ENCODE measurements around the gene XPNPEP1.

The XPNPEP1 gene

DNA sequence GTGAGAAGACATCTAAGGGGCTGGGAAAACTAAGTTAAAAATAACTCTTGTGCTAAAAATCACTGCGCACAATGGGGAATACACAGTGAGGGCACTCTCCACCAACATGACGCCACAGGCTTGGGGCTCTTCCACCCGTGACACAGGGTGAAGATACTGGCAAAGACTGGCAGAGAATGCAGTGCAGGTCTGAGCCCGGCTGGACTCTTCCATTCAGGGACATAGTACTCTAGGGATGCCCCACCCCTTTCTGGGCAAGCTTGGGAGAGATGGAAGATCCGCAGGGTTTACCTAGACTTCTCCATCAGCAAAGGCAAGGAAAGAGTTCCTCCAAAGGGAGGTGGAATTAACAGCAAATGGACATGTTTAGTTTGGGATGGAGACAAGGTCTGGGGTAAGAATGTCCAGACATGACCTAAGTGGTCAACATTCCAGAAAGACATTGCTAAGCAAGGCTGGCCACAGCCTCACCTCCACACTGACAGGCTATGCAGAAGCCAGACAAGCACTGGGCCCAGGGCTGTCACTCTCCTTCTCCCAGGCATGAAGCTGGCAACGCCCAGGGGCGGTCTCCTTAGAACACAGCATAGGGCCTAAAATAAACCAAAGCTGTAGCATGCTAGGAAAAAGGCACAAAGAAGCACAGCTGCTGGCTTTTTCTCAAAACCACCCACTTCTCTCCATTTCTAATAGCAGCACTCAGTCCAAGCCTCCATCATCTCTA, 28.1 kb downstream of the XPNPEP1 start:
- Histone ChIP-seq H3K9me3 (ENCODE audit: control extremely low read depth in 1 of 5, control insufficient read depth in 4 of 5, insufficient read depth in 2 of 5, low read depth in 1 of 5, low read length in 4 of 5) (no peaks in the 10 kb centered on the region), H3K27me3 (replicated peaks in 2 of 5; ENCODE audit: control insufficient read depth in 4 of 5, insufficient read depth in 5 of 5, low read length in 4 of 5) (no peaks in the 10 kb centered on the region), H3K4me3 (ENCODE audit: control insufficient read depth in 1 of 7, extremely low read depth in 1 of 7, insufficient read depth in 4 of 7, low read depth in 2 of 7, low read length in 6 of 7) (no peak overlapping the region), H3K4me1 (ENCODE audit: control extremely low read depth in 1 of 4, control insufficient read depth in 4 of 4, insufficient read depth in 4 of 4, low read length in 3 of 4) (peaks cover 0 to 26% (median 21%) of the 10 kb centered on the region in 4 experiments), H3K27ac (ENCODE audit: insufficient read depth in 1 of 2, low read depth in 1 of 2, low read length in 2 of 2, poor library complexity in 1 of 2, severe bottlenecking in 2 of 2) (no peak overlapping the region), H3K36me3 (ENCODE audit: control insufficient read depth in 4 of 4, insufficient read depth in 4 of 4, low read length in 3 of 4) (peaks cover 4 to 52% (median 20%) of the 10 kb centered on the region in 4 experiments)
- ChIA-PET CTCF (interaction anchor here (2.8 to 9.2 kb wide), 2 partner anchors 12 to 17 kb away, joined by 8 to 52 read pairs; no protein-coding TSS in a partner anchor), POLR2A (interaction anchor here (0.7 kb wide), 1 partner anchor 337 kb away, joined by 3 read pairs; no protein-coding TSS in a partner anchor)
- DNase-seq, result no peak
- 100% methylated on average over 5 of the region's 7 CpGs for WGBS (ENCODE audit: insufficient coverage)

DNA sequence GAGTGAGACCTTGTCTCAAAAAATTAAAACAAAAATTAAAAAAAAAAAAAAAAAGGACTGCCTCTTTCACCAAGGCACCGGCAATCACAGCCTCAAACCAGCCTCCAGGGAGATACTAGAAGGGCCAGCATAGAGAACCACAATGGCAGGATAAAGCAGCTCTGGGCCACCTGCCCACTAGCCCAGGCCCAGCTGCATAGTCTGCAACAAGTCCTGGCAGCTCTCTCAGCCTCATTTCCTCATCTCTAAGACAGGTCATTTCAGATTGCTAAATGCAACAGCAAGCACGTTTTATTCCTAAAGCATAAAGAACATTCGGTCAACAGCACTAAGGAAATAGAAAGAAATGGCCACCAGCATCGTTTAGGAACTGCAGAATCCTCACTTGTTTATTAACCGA, 28.8 kb downstream of the XPNPEP1 start:
- ChIA-PET CTCF (interaction anchor here (9.2 kb wide), 1 partner anchor 11 kb away, joined by 52 read pairs; no protein-coding TSS in a partner anchor), POLR2A (no interaction called here)
- Histone ChIP-seq H3K4me3 (ENCODE audit: control insufficient read depth in 1 of 7, extremely low read depth in 1 of 7, insufficient read depth in 4 of 7, low read depth in 2 of 7, low read length in 6 of 7) (no peak overlapping the region), H3K27ac (ENCODE audit: insufficient read depth in 1 of 2, low read depth in 1 of 2, low read length in 2 of 2, poor library complexity in 1 of 2, severe bottlenecking in 2 of 2) (no peak overlapping the region), H3K4me1 (ENCODE audit: control extremely low read depth in 1 of 4, control insufficient read depth in 4 of 4, insufficient read depth in 4 of 4, low read length in 3 of 4) (peaks cover 0 to 26% (median 20%) of the 10 kb centered on the region in 4 experiments), H3K9me3 (ENCODE audit: control extremely low read depth in 1 of 5, control insufficient read depth in 4 of 5, insufficient read depth in 2 of 5, low read depth in 1 of 5, low read length in 4 of 5) (no peaks in the 10 kb centered on the region), H3K36me3 (ENCODE audit: control insufficient read depth in 4 of 4, insufficient read depth in 4 of 4, low read length in 3 of 4) (peaks cover 4 to 51% (median 21%) of the 10 kb centered on the region in 4 experiments), H3K27me3 (replicated peaks in 2 of 5; ENCODE audit: control insufficient read depth in 4 of 5, insufficient read depth in 5 of 5, low read length in 4 of 5) (no peaks in the 10 kb centered on the region)
- 92% methylated on average over 5 of the region's 5 CpGs for WGBS (ENCODE audit: insufficient coverage)
- DNase-seq, result no peak

DNA sequence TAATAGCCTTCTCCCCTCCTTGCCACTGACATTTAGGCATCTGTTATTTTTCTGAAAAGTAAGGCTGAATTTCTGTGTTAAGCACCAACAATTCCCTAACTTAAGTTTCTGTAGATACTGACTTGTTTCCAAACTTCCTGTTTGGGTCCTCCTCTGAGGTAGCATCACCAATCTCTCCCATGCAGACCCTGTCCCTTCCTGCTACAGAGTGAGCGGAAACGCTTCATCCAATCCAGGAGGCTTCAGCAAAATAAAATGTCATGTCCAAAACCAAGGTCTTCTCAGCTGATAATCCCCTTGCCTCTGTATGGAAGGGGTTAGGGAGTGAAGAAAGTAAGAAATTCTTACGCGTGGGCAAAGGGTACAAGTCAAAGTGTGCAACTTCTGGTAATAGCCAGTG, 29.9 kb downstream of the XPNPEP1 start:
- 100% methylated on average over 2 of the region's 4 CpGs for WGBS (ENCODE audit: insufficient coverage)
- Histone ChIP-seq H3K4me1 (ENCODE audit: control extremely low read depth in 1 of 4, control insufficient read depth in 4 of 4, insufficient read depth in 4 of 4, low read length in 3 of 4) (peaks cover 0 to 26% (median 20%) of the 10 kb centered on the region in 4 experiments), H3K27ac (ENCODE audit: insufficient read depth in 1 of 2, low read depth in 1 of 2, low read length in 2 of 2, poor library complexity in 1 of 2, severe bottlenecking in 2 of 2) (no peak overlapping the region), H3K27me3 (replicated peaks in 2 of 5; ENCODE audit: control insufficient read depth in 4 of 5, insufficient read depth in 5 of 5, low read length in 4 of 5) (no peaks in the 10 kb centered on the region), H3K9me3 (ENCODE audit: control extremely low read depth in 1 of 5, control insufficient read depth in 4 of 5, insufficient read depth in 2 of 5, low read depth in 1 of 5, low read length in 4 of 5) (no peaks in the 10 kb centered on the region), H3K36me3 (ENCODE audit: control insufficient read depth in 4 of 4, insufficient read depth in 4 of 4, low read length in 3 of 4) (peaks cover 4 to 47% (median 20%) of the 10 kb centered on the region in 4 experiments), H3K4me3 (ENCODE audit: control insufficient read depth in 1 of 7, extremely low read depth in 1 of 7, insufficient read depth in 4 of 7, low read depth in 2 of 7, low read length in 6 of 7) (no peak overlapping the region)
- POLR2A ChIA-PET, result no interaction called here
- peak; percentile 25 to 78 (median 63) for DNase-seq
- CTCF ChIA-PET, result interaction anchor here (1.3 to 9.2 kb wide), 2 partner anchors 9 to 10 kb away, joined by 5 to 52 read pairs; no protein-coding TSS in a partner anchor

DNA sequence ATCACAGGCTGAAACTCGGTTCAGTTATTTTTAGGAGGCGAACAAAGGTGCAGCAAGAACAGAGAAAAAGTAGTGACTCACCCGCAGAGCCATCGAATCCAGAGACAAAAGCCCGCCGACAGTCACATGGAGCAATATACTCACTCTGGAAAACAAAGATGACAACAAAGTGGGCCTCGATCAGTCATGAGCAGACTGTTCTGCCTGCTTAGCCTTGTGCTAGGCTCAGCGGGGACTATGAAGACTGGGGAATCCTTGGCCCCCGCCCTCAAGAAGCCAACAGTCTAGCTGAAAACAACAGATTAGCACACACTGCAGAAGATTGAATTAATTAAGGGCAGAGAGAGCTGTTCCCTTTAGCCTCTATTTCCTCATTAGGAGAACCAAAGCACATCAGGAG, 30.4 kb downstream of the XPNPEP1 start:
- H3K36me3 ChIP-seq (ENCODE audit: control insufficient read depth in 4 of 4, insufficient read depth in 4 of 4, low read length in 3 of 4), result peaks cover 6 to 47% (median 21%) of the 10 kb centered on the region in 4 experiments
- H3K9me3 ChIP-seq (ENCODE audit: control extremely low read depth in 1 of 5, control insufficient read depth in 4 of 5, insufficient read depth in 2 of 5, low read depth in 1 of 5, low read length in 4 of 5), result no peaks in the 10 kb centered on the region
- no peaks in the 10 kb centered on the region for H3K27me3 ChIP-seq (replicated peaks in 2 of 5; ENCODE audit: control insufficient read depth in 4 of 5, insufficient read depth in 5 of 5, low read length in 4 of 5)
- no peak overlapping the region for H3K27ac ChIP-seq (ENCODE audit: insufficient read depth in 1 of 2, low read depth in 1 of 2, low read length in 2 of 2, poor library complexity in 1 of 2, severe bottlenecking in 2 of 2)
- POLR2A ChIA-PET, result no interaction called here
- DNase-seq, result peak in 2 of 3 donors; percentile 26 to 54
- peaks cover 0 to 26% (median 20%) of the 10 kb centered on the region in 4 experiments for H3K4me1 ChIP-seq (ENCODE audit: control extremely low read depth in 1 of 4, control insufficient read depth in 4 of 4, insufficient read depth in 4 of 4, low read length in 3 of 4)
- CTCF ChIA-PET, result interaction anchor here (1.3 to 9.2 kb wide), 3 partner anchors 9 to 21 kb away, joined by 5 to 52 read pairs (median 6); no protein-coding TSS in a partner anchor
- no peak overlapping the region for H3K4me3 ChIP-seq (ENCODE audit: control insufficient read depth in 1 of 7, extremely low read depth in 1 of 7, insufficient read depth in 4 of 7, low read depth in 2 of 7, low read length in 6 of 7)
- 98% methylated on average over 6 of the region's 9 CpGs for WGBS (ENCODE audit: insufficient coverage)

DNA sequence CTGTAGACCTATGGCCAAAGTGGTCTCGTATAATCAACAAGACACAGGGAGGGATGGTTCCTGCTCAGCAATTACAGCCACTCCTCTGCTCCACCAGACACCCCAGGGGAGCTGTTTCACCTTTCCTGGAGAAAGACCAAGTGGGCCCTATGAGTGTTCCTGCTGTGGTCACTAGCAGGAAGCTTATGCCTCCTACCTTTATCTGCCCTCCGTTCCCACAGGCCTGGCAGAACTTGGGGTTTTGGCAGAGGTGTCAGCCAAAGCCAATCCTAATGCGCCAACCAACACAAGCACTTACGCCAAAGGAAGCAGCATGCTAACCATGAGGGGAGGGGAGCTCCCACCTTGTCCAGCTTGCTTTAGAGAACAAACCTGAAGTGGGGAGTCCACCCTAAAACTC, 31.2 kb downstream of the XPNPEP1 start:
- Histone ChIP-seq H3K36me3 (ENCODE audit: control insufficient read depth in 4 of 4, insufficient read depth in 4 of 4, low read length in 3 of 4) (peaks cover 6 to 52% (median 23%) of the 10 kb centered on the region in 4 experiments), H3K9me3 (ENCODE audit: control extremely low read depth in 1 of 5, control insufficient read depth in 4 of 5, insufficient read depth in 2 of 5, low read depth in 1 of 5, low read length in 4 of 5) (no peaks in the 10 kb centered on the region), H3K27me3 (replicated peaks in 2 of 5; ENCODE audit: control insufficient read depth in 4 of 5, insufficient read depth in 5 of 5, low read length in 4 of 5) (no peaks in the 10 kb centered on the region), H3K27ac (ENCODE audit: insufficient read depth in 1 of 2, low read depth in 1 of 2, low read length in 2 of 2, poor library complexity in 1 of 2, severe bottlenecking in 2 of 2) (peak overlapping the region in 1 of 2 experiments; percentile 39), H3K4me3 (ENCODE audit: control insufficient read depth in 1 of 7, extremely low read depth in 1 of 7, insufficient read depth in 4 of 7, low read depth in 2 of 7, low read length in 6 of 7) (peak overlapping the region in 2 of 7 experiments; percentile 21 to 61), H3K4me1 (ENCODE audit: control extremely low read depth in 1 of 4, control insufficient read depth in 4 of 4, insufficient read depth in 4 of 4, low read length in 3 of 4) (peaks cover 0 to 26% (median 20%) of the 10 kb centered on the region in 4 experiments)
- peak; percentile 25 to 77 (median 63) for DNase-seq
- CTCF ChIA-PET, result interaction anchor here (1.2 to 9.2 kb wide), 5 partner anchors 8 to 122 kb away, joined by 3 to 52 read pairs (median 5); no protein-coding TSS in a partner anchor
- POLR2A ChIA-PET, result interaction anchor here (0.5 to 0.6 kb wide), 2 partner anchors 126 to 163 kb away, joined by 4 to 5 read pairs; no protein-coding TSS in a partner anchor
- 40% methylated on average over 2 of the region's 4 CpGs for WGBS (ENCODE audit: insufficient coverage)

DNA sequence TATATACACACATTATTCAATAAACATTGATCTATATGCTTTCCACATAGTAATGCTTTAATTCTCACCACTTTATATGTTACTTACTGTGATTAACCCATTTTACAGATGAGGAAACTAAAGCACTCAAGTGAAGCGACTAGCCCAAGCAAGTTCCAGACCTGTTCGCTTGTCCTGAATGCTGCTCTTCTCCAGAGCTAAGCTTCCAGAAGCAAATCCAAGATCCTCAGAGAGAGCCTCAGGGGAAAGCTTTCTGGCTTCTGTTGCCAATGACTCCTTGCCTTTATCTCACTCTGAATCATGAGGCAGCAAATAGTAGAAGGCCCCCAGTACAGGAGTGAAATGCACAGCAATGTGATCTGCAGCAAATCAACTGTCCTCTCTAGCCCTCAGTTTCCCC, 32.2 kb downstream of the XPNPEP1 start:
- no peaks in the 10 kb centered on the region for H3K27me3 ChIP-seq (replicated peaks in 2 of 5; ENCODE audit: control insufficient read depth in 4 of 5, insufficient read depth in 5 of 5, low read length in 4 of 5)
- H3K4me1 ChIP-seq (ENCODE audit: control extremely low read depth in 1 of 4, control insufficient read depth in 4 of 4, insufficient read depth in 4 of 4, low read length in 3 of 4), result peaks cover 0 to 26% (median 20%) of the 10 kb centered on the region in 4 experiments
- no peak overlapping the region for H3K4me3 ChIP-seq (ENCODE audit: control insufficient read depth in 1 of 7, extremely low read depth in 1 of 7, insufficient read depth in 4 of 7, low read depth in 2 of 7, low read length in 6 of 7)
- ChIA-PET POLR2A (no interaction called here), CTCF (interaction anchor here (1.1 to 1.8 kb wide), 2 partner anchors 8 to 9 kb away, joined by 3 to 6 read pairs; no protein-coding TSS in a partner anchor)
- H3K36me3 ChIP-seq (ENCODE audit: control insufficient read depth in 4 of 4, insufficient read depth in 4 of 4, low read length in 3 of 4), result peaks cover 6 to 60% (median 32%) of the 10 kb centered on the region in 4 experiments
- no peak overlapping the region for H3K27ac ChIP-seq (ENCODE audit: insufficient read depth in 1 of 2, low read depth in 1 of 2, low read length in 2 of 2, poor library complexity in 1 of 2, severe bottlenecking in 2 of 2)
- no peak for DNase-seq
- H3K9me3 ChIP-seq (ENCODE audit: control extremely low read depth in 1 of 5, control insufficient read depth in 4 of 5, insufficient read depth in 2 of 5, low read depth in 1 of 5, low read length in 4 of 5), result no peaks in the 10 kb centered on the region
- WGBS (ENCODE audit: insufficient coverage), result 100% methylated on average over 2 of the region's 2 CpGs

DNA sequence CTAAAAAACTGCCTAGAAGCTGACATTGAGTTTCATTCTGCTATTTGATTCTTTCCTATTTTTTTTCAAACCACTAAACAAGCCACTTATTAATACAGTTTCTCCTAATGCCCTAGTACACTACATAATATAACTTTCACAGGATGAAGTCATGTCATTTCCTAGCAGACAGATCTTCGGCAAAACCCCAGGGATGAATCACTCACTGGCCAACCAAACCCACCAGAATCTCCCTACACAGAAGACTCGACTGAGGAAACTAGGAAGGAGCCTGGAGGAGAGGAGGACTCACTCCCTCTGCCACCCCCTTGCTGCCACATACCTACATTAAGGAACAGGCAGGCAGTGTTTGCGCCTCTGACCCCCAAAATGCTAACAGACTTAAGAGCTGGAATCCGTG, 33.4 kb downstream of the XPNPEP1 start:
- 79% methylated on average over 2 of the region's 4 CpGs for WGBS (ENCODE audit: insufficient coverage)
- Histone ChIP-seq H3K27me3 (replicated peaks in 2 of 5; ENCODE audit: control insufficient read depth in 4 of 5, insufficient read depth in 5 of 5, low read length in 4 of 5) (no peaks in the 10 kb centered on the region), H3K27ac (ENCODE audit: insufficient read depth in 1 of 2, low read depth in 1 of 2, low read length in 2 of 2, poor library complexity in 1 of 2, severe bottlenecking in 2 of 2) (no peak overlapping the region)

More for the DNA sequence above, 33.4 kb downstream of the XPNPEP1 start:
- DNase-seq, result no peak
- peaks cover 8 to 60% (median 37%) of the 10 kb centered on the region in 4 experiments for H3K36me3 ChIP-seq (ENCODE audit: control insufficient read depth in 4 of 4, insufficient read depth in 4 of 4, low read length in 3 of 4)
- no peak overlapping the region for H3K4me3 ChIP-seq (ENCODE audit: control insufficient read depth in 1 of 7, extremely low read depth in 1 of 7, insufficient read depth in 4 of 7, low read depth in 2 of 7, low read length in 6 of 7)
- ChIA-PET POLR2A (no interaction called here), CTCF (interaction anchor here (0.6 to 1.8 kb wide), 3 partner anchors 8 to 12 kb away, joined by 3 to 6 read pairs (median 3); no protein-coding TSS in a partner anchor)
- H3K4me1 ChIP-seq (ENCODE audit: control extremely low read depth in 1 of 4, control insufficient read depth in 4 of 4, insufficient read depth in 4 of 4, low read length in 3 of 4), result peaks cover under 1 to 26% (median 20%) of the 10 kb centered on the region in 4 experiments
- no peaks in the 10 kb centered on the region for H3K9me3 ChIP-seq (ENCODE audit: control extremely low read depth in 1 of 5, control insufficient read depth in 4 of 5, insufficient read depth in 2 of 5, low read depth in 1 of 5, low read length in 4 of 5)
